OCI-M2 (cell line): ENCODE results near the gene FSTL1.

Experiments used
- DNase-seq: peaks from one replicate; lab custom pipeline; 2025; ENCODE audit not compliant: unreplicated experiment; lab: John Stamatoyannopoulos, UW

Gene FSTL1

GRCh38 chr3:120468635-120469295 is 18.0 kb upstream of the FSTL1 start:
- no peak for DNase-seq

- DNase-seq = no peak
Observed at GRCh38 chr3:120462409-120462959, 11.7 kb upstream of the FSTL1 start.

GRCh38 chr3:120461416-120461815 is 10.6 kb upstream of the FSTL1 start:
- DNase-seq = no peak

- DNase-seq = no peak
Observed at GRCh38 chr3:120460862-120461261, 10.1 kb upstream of the FSTL1 start.

GRCh38 chr3:120460181-120460790 is 9.5 kb upstream of the FSTL1 start:
- no peak for DNase-seq

GRCh38 chr3:120459196-120459595 is 8.4 kb upstream of the FSTL1 start:
- DNase-seq = no peak

- no peak for DNase-seq
Observed at GRCh38 chr3:120457827-120458226, 7.0 kb upstream of the FSTL1 start.

GRCh38 chr3:120454076-120454689 is 3.4 kb upstream of the FSTL1 start:
- DNase-seq = no peak

- DNase-seq = no peak
Observed at GRCh38 chr3:120452816-120453215, 2.0 kb upstream of the FSTL1 start.

- no peak for DNase-seq
Observed at GRCh38 chr3:120451806-120452205, 1.0 kb upstream of the FSTL1 start.

GRCh38 chr3:120451272-120451761 is 525 bp upstream of the FSTL1 start:
- no peak for DNase-seq

- DNase-seq = no peak
Observed at GRCh38 chr3:120449701-120450599, 842 bp downstream of the FSTL1 start.

GRCh38 chr3:120449251-120449650 is 1.5 kb downstream of the FSTL1 start:
- no peak for DNase-seq

GRCh38 chr3:120448756-120449155 is 2.0 kb downstream of the FSTL1 start:
- no peak for DNase-seq

- no peak for DNase-seq
Observed at GRCh38 chr3:120446891-120447668, 3.7 kb downstream of the FSTL1 start.

GRCh38 chr3:120445654-120446053 is 5.1 kb downstream of the FSTL1 start:
- no peak for DNase-seq

- DNase-seq = no peak
Observed at GRCh38 chr3:120443626-120444123, 7.1 kb downstream of the FSTL1 start.

- no peak for DNase-seq
Observed at GRCh38 chr3:120442975-120443517, 7.7 kb downstream of the FSTL1 start.

- no peak for DNase-seq
Observed at GRCh38 chr3:120441776-120442175, 9.0 kb downstream of the FSTL1 start.

GRCh38 chr3:120440762-120441161 is 10.0 kb downstream of the FSTL1 start:
- DNase-seq = no peak
